Hepatocyte (in vitro differentiated cells): ENCODE data around the gene MAP4K2.

Experiments used
- EZH2 ChIP-seq: fragments of 200-600 bp; sonication (generic); IDR thresholded peaks from 2 replicates; pipeline ENCODE4 v1.6.1; 2016; ENCODE audit warnings: antibody characterized with exemption, mild to moderate bottlenecking, borderline replicate concordance
- EZH2phosphoT487 ChIP-seq: fragments of 200-600 bp; sonication (generic); IDR thresholded peaks from one replicate; pipeline ENCODE4 v1.6.1; 2018; ENCODE audit warnings: antibody characterized with exemption, mild to moderate bottlenecking, low read depth, moderate library complexity; ENCODE audit not compliant: unreplicated experiment, severe bottlenecking
- TF ChIP-seq, protein P1 (sequence below): fragments of 200-600 bp; sonication (generic); IDR thresholded peaks from 2 replicates; pipeline ENCODE4 v1.5.1; 2016; ENCODE audit warnings: antibody characterized with exemption, mild to moderate bottlenecking; ENCODE audit not compliant: poor library complexity

- TF ChIP-seq EZH2 (no peak), EZH2phosphoT487 (no peak)
- TF ChIP-seq, protein P1, sequence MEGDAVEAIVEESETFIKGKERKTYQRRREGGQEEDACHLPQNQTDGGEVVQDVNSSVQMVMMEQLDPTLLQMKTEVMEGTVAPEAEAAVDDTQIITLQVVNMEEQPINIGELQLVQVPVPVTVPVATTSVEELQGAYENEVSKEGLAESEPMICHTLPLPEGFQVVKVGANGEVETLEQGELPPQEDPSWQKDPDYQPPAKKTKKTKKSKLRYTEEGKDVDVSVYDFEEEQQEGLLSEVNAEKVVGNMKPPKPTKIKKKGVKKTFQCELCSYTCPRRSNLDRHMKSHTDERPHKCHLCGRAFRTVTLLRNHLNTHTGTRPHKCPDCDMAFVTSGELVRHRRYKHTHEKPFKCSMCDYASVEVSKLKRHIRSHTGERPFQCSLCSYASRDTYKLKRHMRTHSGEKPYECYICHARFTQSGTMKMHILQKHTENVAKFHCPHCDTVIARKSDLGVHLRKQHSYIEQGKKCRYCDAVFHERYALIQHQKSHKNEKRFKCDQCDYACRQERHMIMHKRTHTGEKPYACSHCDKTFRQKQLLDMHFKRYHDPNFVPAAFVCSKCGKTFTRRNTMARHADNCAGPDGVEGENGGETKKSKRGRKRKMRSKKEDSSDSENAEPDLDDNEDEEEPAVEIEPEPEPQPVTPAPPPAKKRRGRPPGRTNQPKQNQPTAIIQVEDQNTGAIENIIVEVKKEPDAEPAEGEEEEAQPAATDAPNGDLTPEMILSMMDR = no peak
Observed at GRCh38 chr11:64739871-64740270, 63.1 kb downstream of the MAP4K2 start.
